ENCODE data around the gene SLC30A4.
A peak's percentile ranks its signal among the peaks of the same experiment; 100 is the strongest.

The SLC30A4 gene

DNA sequence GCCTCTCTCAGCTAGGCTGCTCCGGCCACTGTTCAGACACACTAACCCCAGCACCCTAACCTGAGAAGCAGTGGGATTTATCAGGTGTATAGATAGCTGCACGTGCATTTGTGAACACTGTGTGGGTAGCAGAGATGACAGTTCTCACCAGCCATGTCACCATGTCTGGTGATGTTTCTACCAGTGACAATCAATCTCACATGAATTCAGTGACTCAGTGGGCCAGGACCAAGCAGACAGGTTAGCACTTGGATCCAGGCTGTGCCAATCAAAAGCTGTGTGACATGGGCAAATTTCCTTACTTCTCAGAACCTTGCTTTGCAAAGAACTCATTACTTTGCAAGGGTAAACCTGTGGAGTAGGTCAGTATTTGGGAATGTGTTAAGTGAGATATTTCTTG, 78.9 kb downstream of the SLC30A4 start:
- peaks cover 7% of the 10 kb centered on the region for H3K4me1 ChIP-seq (ENCODE audit: insufficient read depth, poor library complexity, severe bottlenecking)
- no peaks in the 10 kb centered on the region for H3K36me3 ChIP-seq (ENCODE audit: low read depth)
- no peaks in the 10 kb centered on the region for H3K9me3 ChIP-seq (ENCODE audit: severe bottlenecking)
- no peak for DNase-seq (ENCODE audit: low spot score)
- no peaks in the 10 kb centered on the region for H3K27me3 ChIP-seq (ENCODE audit: insufficient read depth, poor library complexity, severe bottlenecking)
- no peak overlapping the region for H3K27ac ChIP-seq (ENCODE audit: poor library complexity, severe bottlenecking)
- no peak overlapping the region for H3K4me3 ChIP-seq (ENCODE audit: severe bottlenecking)
- TF ChIP-seq CTCF (IDR thresholded peaks at IDR 0.05; ENCODE audit: poor library complexity, severe bottlenecking) = no peak
- ATAC-seq (ENCODE audit: low read depth) = no peak

GRCh38 chr15:45442507-45443135, 79.9 kb downstream of the SLC30A4 start:
- ATAC-seq (ENCODE audit: low read depth) = peak; percentile 68

GRCh38 chr15:45441686-45442085, 80.9 kb downstream of the SLC30A4 start:
- no peak for TF ChIP-seq CTCF (IDR thresholded peaks at IDR 0.05; ENCODE audit: poor library complexity, severe bottlenecking)
- no peak for ATAC-seq (ENCODE audit: low read depth)
- Histone ChIP-seq H3K36me3 (ENCODE audit: low read depth) (no peaks in the 10 kb centered on the region), H3K27me3 (ENCODE audit: insufficient read depth, poor library complexity, severe bottlenecking) (no peaks in the 10 kb centered on the region), H3K27ac (ENCODE audit: poor library complexity, severe bottlenecking) (no peak overlapping the region), H3K4me1 (ENCODE audit: insufficient read depth, poor library complexity, severe bottlenecking) (peaks cover 7% of the 10 kb centered on the region), H3K4me3 (ENCODE audit: severe bottlenecking) (no peak overlapping the region), H3K9me3 (ENCODE audit: severe bottlenecking) (no peaks in the 10 kb centered on the region)
- DNase-seq (ENCODE audit: low spot score) = no peak

More at GRCh38 chr15:45442507-45443135, 79.9 kb downstream of the SLC30A4 start:
- Histone ChIP-seq H3K9me3 (ENCODE audit: severe bottlenecking) (no peaks in the 10 kb centered on the region), H3K36me3 (ENCODE audit: low read depth) (no peaks in the 10 kb centered on the region), H3K4me1 (ENCODE audit: insufficient read depth, poor library complexity, severe bottlenecking) (peaks cover 7% of the 10 kb centered on the region), H3K27ac (ENCODE audit: poor library complexity, severe bottlenecking) (no peak overlapping the region), H3K4me3 (ENCODE audit: severe bottlenecking) (no peak overlapping the region), H3K27me3 (ENCODE audit: insufficient read depth, poor library complexity, severe bottlenecking) (no peaks in the 10 kb centered on the region)
- no peak for DNase-seq (ENCODE audit: low spot score)
- TF ChIP-seq CTCF (IDR thresholded peaks at IDR 0.05; ENCODE audit: poor library complexity, severe bottlenecking) = no peak

GRCh38 chr15:45441036-45441435, 81.5 kb downstream of the SLC30A4 start:
- TF ChIP-seq CTCF (IDR thresholded peaks at IDR 0.05; ENCODE audit: poor library complexity, severe bottlenecking) = no peak
- Histone ChIP-seq H3K4me3 (ENCODE audit: severe bottlenecking) (no peak overlapping the region), H3K36me3 (ENCODE audit: low read depth) (no peaks in the 10 kb centered on the region), H3K27me3 (ENCODE audit: insufficient read depth, poor library complexity, severe bottlenecking) (no peaks in the 10 kb centered on the region), H3K27ac (ENCODE audit: poor library complexity, severe bottlenecking) (no peak overlapping the region), H3K4me1 (ENCODE audit: insufficient read depth, poor library complexity, severe bottlenecking) (peaks cover 7% of the 10 kb centered on the region), H3K9me3 (ENCODE audit: severe bottlenecking) (no peaks in the 10 kb centered on the region)
- ATAC-seq (ENCODE audit: low read depth) = no peak
- DNase-seq (ENCODE audit: low spot score) = no peak

- DNase-seq (ENCODE audit: low spot score) = no peak
- H3K27ac ChIP-seq (ENCODE audit: poor library complexity, severe bottlenecking) = no peak overlapping the region
- H3K4me1 ChIP-seq (ENCODE audit: insufficient read depth, poor library complexity, severe bottlenecking) = no peaks in the 10 kb centered on the region
- H3K4me3 ChIP-seq (ENCODE audit: severe bottlenecking) = no peak overlapping the region
- no peaks in the 10 kb centered on the region for H3K9me3 ChIP-seq (ENCODE audit: severe bottlenecking)
- ATAC-seq (ENCODE audit: low read depth) = no peak
- no peaks in the 10 kb centered on the region for H3K36me3 ChIP-seq (ENCODE audit: low read depth)
- no peak for TF ChIP-seq CTCF (IDR thresholded peaks at IDR 0.05; ENCODE audit: poor library complexity, severe bottlenecking)
- no peaks in the 10 kb centered on the region for H3K27me3 ChIP-seq (ENCODE audit: insufficient read depth, poor library complexity, severe bottlenecking)
Observed at GRCh38 chr15:45439521-45440260, 82.9 kb downstream of the SLC30A4 start.
